Effector memory CD8-positive, alpha-beta T cell (primary cell): Measurements from ENCODE around the gene ZMIZ1.

Experiments
- ATAC-seq: fragments of 150-1000 bp; cut with Tn5 transposase; replicated peaks from 2 replicates; pipeline ENCODE4 v1.10.0; 2021; ENCODE audit warnings: mild to moderate bottlenecking, moderate library complexity
- DNase-seq, 3 experiments: peaks; one replicate each; pipeline ENCODE4 v3.0.0; 2021
- H3K27ac Mint-ChIP-seq, 2 donors: one replicate each; pipeline ENCODE4 v1.8.0; 2022; ENCODE audit warnings: mild to moderate bottlenecking in 2 of 2, mixed read lengths in 2 of 2, moderate library complexity in 2 of 2
- H3K27me3 Mint-ChIP-seq, 2 donors: one replicate each; pipeline ENCODE4 v1.8.0; 2022; ENCODE audit warnings: mixed read lengths in 2 of 2
- H3K36me3 Mint-ChIP-seq: one replicate; pipeline ENCODE4 v1.8.0; 2022; ENCODE audit warnings: mild to moderate bottlenecking, moderate library complexity, mixed read lengths; ENCODE audit not compliant: insufficient read depth
- H3K4me1 Mint-ChIP-seq, 2 donors: one replicate each; pipeline ENCODE4 v1.8.0; 2022; ENCODE audit warnings: low read depth in 2 of 2, mixed read lengths in 2 of 2
- H3K4me3 Mint-ChIP-seq, 2 donors: one replicate each; pipeline ENCODE4 v1.8.0; 2022; ENCODE audit warnings: mild to moderate bottlenecking in 2 of 2, mixed read lengths in 2 of 2, moderate library complexity in 2 of 2
- H3K9me3 Mint-ChIP-seq, 2 donors: one replicate each; pipeline ENCODE4 v1.8.0; 2022; ENCODE audit warnings: mixed read lengths in 2 of 2

The ZMIZ1 gene

DNA sequence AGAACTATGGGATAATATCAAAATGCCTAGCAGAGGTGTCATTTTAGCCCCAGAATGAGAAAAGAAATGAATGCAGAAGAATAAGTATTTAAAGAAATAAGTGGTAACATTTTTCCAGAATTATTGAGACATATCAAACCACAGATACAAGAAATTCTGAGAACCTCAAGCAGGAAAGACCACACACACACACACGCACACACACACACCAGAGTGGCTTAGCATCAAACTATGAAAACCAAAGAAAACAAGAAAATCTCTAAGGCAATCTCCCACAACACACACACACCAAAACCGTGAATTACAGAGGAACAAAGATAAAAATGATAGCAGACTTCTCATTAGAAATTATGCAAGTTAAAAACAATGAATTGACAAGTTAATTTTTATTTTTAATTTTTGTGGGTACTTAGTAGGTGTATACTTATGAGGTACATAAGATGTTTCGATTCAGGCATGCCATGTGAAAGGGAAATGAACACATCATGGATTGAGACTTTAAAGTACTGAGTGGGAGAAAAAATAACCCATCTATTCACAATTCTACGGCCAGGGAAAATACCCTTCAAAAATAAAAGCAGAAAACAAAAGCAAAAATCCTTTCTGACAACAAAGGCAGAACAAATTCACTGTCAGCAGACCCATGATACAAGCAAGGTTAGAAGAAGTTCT, 293.1 kb downstream of the ZMIZ1 start:
- peak overlapping the region in 1 of 2 donors; percentile 12 for H3K27ac Mint-ChIP-seq
- H3K4me3 Mint-ChIP-seq: no peak overlapping the region
- H3K4me1 Mint-ChIP-seq: peaks cover 3 to 9% of the 10 kb centered on the region in 2 donors
- no peak for DNase-seq
- H3K36me3 Mint-ChIP-seq: peaks cover 7% of the 10 kb centered on the region
- ATAC-seq: no peak
- H3K27me3 Mint-ChIP-seq: no peaks in the 10 kb centered on the region
- no peaks in the 10 kb centered on the region for H3K9me3 Mint-ChIP-seq
